IgD-negative memory B cell (primary cell): ENCODE results near the gene LY6G6D. TPM values are rescaled to one million over a fixed set of nuclear protein-coding genes. Genes with fewer than 3 reads are reported as not detected.
A peak's percentile ranks its signal among the peaks of the same experiment; 100 is the strongest.

ENCODE experiments used
- H3K27ac Mint-ChIP-seq, 3 donors: one replicate each; pipeline ENCODE4 v1.8.0; 2020 to 2022; ENCODE audit warnings: mild to moderate bottlenecking in 3 of 3, mixed read lengths in 3 of 3, moderate library complexity in 1 of 3
- H3K27me3 Mint-ChIP-seq: one replicate; pipeline ENCODE4 v1.8.0; 2021; ENCODE audit warnings: mixed read lengths
- H3K36me3 Mint-ChIP-seq: one replicate; pipeline ENCODE4 v1.8.0; 2020; ENCODE audit warnings: mild to moderate bottlenecking, mixed read lengths
- H3K4me1 Mint-ChIP-seq, 3 donors: one replicate each; pipeline ENCODE4 v1.8.0; 2020 to 2022; ENCODE audit warnings: mixed read lengths in 3 of 3, mild to moderate bottlenecking in 1 of 3
- H3K4me3 Mint-ChIP-seq, 4 donors: one replicate each; pipeline ENCODE4 v1.8.0; 2020 to 2022; ENCODE audit warnings: mild to moderate bottlenecking in 4 of 4, mixed read lengths in 4 of 4, moderate library complexity in 3 of 4
- H3K9me3 Mint-ChIP-seq, 3 donors: one replicate each; pipeline ENCODE4 v1.8.0; 2020 to 2021; ENCODE audit warnings: mixed read lengths in 3 of 3, mild to moderate bottlenecking in 1 of 3
- polyA plus RNA-seq: library from polyadenylated mRNA; unstranded; fragments of 300-500 nt; fragmentation: Illumina TruSeq; gene quantifications from one replicate; pipeline ENCODE4 v1.2.3, GENCODE V29; 2021

The LY6G6D gene, protein sequence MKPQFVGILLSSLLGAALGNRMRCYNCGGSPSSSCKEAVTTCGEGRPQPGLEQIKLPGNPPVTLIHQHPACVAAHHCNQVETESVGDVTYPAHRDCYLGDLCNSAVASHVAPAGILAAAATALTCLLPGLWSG
- not detected for polyA plus RNA-seq

DNA sequence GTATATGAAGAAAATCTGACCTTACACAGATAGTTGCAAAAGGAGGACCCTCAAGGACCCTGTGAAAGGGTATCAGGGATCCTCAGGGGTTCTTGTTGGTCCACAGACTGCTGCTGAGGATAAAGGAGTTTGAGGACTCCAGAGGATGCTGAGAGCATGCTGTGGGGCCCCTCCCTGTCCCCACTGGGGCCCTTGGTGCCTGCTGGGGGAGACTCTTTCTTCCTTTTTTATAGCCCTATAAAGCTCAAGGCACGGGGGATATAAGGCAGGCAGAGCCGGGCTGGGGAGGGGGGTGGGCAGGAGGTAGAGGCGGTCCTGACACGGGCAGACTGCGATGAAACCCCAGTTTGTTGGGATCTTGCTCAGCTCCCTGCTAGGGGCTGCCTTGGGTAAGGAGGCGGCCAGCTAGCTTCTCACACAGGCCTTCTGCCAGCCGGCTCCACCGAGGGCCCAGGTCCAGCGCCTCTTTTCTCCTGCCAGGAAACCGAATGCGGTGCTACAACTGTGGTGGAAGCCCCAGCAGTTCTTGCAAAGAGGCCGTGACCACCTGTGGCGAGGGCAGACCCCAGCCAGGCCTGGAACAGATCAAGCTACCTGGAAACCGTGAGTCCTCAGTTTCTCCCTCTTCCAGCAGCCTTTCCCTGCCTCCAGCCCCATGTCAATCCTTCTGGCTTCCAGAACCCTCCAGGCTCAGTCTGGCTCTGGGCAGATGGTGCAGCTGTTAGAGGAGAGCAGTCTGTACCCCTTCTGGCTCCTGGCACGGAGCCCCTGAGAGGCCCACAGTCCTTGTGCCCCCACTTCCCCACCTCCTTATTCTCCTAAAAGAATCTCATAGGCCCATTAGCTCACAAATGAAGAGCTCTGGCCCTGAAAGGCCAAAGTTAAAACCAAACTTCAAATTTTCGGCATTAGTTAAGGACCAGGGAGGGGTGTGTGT, at the start of gene LY6G6D:
Gene LY6G6D, plus strand, starts transcription at position 327 of the 937 bp plus-strand sequence. Its CDS starts 8 bp downstream, at position 335.
- Mint-ChIP-seq H3K4me3 (no peak within 1 kb of the TSS), H3K9me3 (no peaks in the 10 kb centered on the region), H3K4me1 (peaks cover 9 to 19% (median 18%) of the 10 kb centered on the region in 3 donors), H3K27ac (no peak within 1 kb of the TSS), H3K27me3 (peaks cover 6% of the 10 kb centered on the region), H3K36me3 (peaks cover 3% of the 10 kb centered on the region)

DNA sequence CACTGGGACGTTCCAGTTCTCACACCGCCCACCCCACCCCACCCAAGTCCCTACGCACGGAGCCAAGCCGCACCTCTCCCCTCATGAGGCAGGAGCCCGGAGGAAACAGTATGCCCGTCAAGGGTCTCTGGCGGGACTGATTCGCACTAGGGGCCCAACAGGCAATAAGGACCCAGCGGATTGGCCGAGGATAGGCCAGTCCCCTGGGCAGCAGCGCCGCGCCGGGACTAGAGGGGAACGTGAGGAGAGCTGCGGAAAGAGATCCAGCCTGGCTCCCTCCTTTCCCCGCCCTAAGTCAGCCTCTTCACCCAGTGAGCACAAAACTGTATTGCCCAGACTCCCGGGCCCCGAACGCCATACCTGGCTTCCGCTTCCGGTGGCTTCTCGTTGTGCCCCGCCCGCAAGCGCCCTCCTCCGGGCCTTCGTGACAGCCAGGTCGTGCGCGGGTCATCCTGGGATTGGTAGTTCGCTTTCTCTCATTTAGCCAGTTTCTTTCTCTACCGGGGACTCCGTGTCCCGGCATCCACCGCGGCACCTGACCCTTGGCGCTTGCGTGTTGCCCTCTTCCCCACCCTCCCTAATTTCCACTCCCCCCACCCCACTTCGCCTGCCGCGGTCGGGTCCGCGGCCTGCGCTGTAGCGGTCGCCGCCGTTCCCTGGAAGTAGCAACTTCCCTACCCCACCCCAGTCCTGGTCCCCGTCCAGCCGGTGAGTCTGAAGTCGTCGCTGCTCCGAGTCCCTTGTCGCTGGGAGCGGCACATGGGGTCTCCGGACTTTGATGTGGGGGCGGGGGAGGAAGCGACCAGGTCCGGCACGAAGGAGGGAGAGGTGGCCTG, 49.4 kb upstream of the LY6G6D start, which contains the start of gene CSNK2B:
Gene CSNK2B, plus strand, starts transcription at position 580 of the 836 bp plus-strand sequence. CDS start 752 bp downstream, outside the sequence.
- no peaks in the 10 kb centered on the region for H3K9me3 Mint-ChIP-seq
- H3K4me3 Mint-ChIP-seq: peak within 1 kb of the TSS; percentile 92 to 98 (median 94)
- peaks cover 1% of the 10 kb centered on the region for H3K27me3 Mint-ChIP-seq
- peaks cover 21 to 50% (median 33%) of the 10 kb centered on the region in 3 donors for H3K4me1 Mint-ChIP-seq
- H3K36me3 Mint-ChIP-seq: no peaks in the 10 kb centered on the region
- H3K27ac Mint-ChIP-seq: peak within 1 kb of the TSS; percentile 92 to 99 (median 98)

DNA sequence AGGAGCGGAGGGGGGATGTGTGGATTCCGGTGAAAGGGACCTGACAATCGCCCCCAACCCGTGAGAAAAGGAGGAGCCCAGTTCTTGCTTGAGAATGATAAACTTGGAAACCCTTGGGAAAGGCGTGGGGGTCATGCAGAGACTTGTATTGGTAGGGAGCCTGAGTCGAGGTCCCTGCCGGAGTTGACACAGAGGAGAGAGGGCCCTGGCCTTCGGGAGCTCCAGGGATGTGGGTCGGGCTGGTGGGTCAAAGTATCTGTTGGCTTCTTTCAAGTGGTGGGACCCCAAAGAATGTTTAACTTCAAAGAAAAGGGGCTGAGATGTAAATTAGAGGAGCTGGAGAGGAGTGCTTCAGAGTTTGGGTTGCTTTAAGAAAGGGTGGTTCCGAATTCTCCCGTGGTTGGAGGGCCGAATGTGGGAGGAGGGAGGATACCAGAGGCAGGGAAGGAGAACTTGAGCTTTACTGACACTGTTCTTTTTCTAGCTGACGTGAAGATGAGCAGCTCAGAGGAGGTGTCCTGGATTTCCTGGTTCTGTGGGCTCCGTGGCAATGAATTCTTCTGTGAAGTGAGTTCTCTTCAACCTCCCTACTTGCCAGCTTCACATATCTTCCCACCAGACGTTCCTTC, 48.7 kb upstream of the LY6G6D start:
- H3K4me1 Mint-ChIP-seq: peaks cover 21 to 45% (median 28%) of the 10 kb centered on the region in 3 donors
- H3K9me3 Mint-ChIP-seq: no peaks in the 10 kb centered on the region
- peaks cover 1% of the 10 kb centered on the region for H3K27me3 Mint-ChIP-seq
- H3K27ac Mint-ChIP-seq: peak overlapping the region; percentile 92 to 99 (median 98)
- no peaks in the 10 kb centered on the region for H3K36me3 Mint-ChIP-seq
- peak overlapping the region; percentile 92 to 98 (median 94) for H3K4me3 Mint-ChIP-seq

GRCh38 chr6:31669676-31670075, 45.5 kb upstream of the LY6G6D start, which contains the start of gene LY6G5B:
TSS of gene LY6G5B (plus strand) at chr6:31669976. CDS start at chr6:31670951, 975 bp downstream.
- Mint-ChIP-seq H3K4me3 (peak within 1 kb of the TSS in 1 of 4 donors; percentile 43), H3K9me3 (no peaks in the 10 kb centered on the region), H3K27me3 (peaks cover 1% of the 10 kb centered on the region), H3K4me1 (peaks cover 13 to 24% (median 14%) of the 10 kb centered on the region in 3 donors), H3K36me3 (no peaks in the 10 kb centered on the region), H3K27ac (peak within 1 kb of the TSS in 2 of 3 donors; percentile 26 to 45)

GRCh38 chr6:31676322-31676903, 38.7 kb upstream of the LY6G6D start:
- H3K36me3 Mint-ChIP-seq: no peaks in the 10 kb centered on the region
- no peaks in the 10 kb centered on the region for H3K27me3 Mint-ChIP-seq
- no peak overlapping the region for H3K4me3 Mint-ChIP-seq
- no peaks in the 10 kb centered on the region for H3K9me3 Mint-ChIP-seq
- peak overlapping the region in 2 of 3 donors; percentile 1 to 4 for H3K27ac Mint-ChIP-seq
- peaks cover 22 to 32% (median 23%) of the 10 kb centered on the region in 3 donors for H3K4me1 Mint-ChIP-seq

DNA sequence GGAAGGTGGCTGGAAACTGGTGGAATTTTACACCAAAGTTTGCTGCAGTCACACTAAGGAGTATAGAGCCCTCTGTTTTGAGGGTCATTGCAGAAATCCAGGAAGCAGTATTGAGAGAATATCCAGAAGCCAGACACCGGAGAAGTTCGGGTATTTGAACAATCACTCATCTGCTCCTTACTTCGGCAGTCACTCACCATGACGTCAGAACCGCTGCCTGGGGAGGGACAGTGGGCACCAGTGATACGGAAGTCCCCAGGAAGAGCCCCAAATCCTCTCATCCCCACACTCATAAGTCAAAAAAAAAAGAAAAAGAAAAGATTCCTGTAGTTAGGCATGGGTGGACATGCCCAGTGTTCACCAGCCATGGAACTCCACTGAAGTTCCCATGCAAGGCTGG, 38.2 kb upstream of the LY6G6D start:
- H3K27ac Mint-ChIP-seq: peak overlapping the region in 1 of 3 donors; percentile 90
- H3K9me3 Mint-ChIP-seq: no peaks in the 10 kb centered on the region
- H3K36me3 Mint-ChIP-seq: no peaks in the 10 kb centered on the region
- no peak overlapping the region for H3K4me3 Mint-ChIP-seq
- peaks cover 23 to 34% (median 25%) of the 10 kb centered on the region in 3 donors for H3K4me1 Mint-ChIP-seq
- H3K27me3 Mint-ChIP-seq: no peaks in the 10 kb centered on the region

DNA sequence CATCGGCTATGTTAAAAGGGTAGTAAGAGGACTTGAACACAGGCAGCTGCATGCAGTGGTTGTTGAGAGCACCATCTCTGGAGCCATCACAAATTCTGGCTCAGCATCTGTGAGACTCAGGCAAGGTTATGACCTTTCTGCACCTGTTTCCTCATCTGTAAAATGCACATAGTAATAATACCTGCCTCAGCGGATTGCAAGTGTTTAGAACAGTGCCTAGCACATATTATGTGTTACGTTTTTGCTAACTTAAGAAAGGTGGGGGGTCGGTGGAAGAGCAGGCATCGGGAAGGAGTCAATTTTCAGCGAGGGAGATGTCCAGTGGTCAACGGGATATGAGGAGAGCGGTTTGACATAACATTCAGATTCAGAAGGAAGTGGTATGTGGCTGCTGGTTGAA, 37.2 kb upstream of the LY6G6D start:
- H3K9me3 Mint-ChIP-seq: no peaks in the 10 kb centered on the region
- H3K4me1 Mint-ChIP-seq: peaks cover 23 to 32% (median 25%) of the 10 kb centered on the region in 3 donors
- no peaks in the 10 kb centered on the region for H3K27me3 Mint-ChIP-seq
- no peaks in the 10 kb centered on the region for H3K36me3 Mint-ChIP-seq
- H3K4me3 Mint-ChIP-seq: no peak overlapping the region
- H3K27ac Mint-ChIP-seq: peak overlapping the region in 1 of 3 donors; percentile 27

GRCh38 chr6:31680226-31681134, 34.7 kb upstream of the LY6G6D start, which contains the start of gene LY6G5C:
TSS of gene LY6G5C (minus strand) at chr6:31681067. CDS start at chr6:31680373, 694 bp downstream.
- Mint-ChIP-seq H3K27me3 (no peaks in the 10 kb centered on the region), H3K36me3 (no peaks in the 10 kb centered on the region), H3K27ac (peak within 1 kb of the TSS; percentile 10 to 78 (median 15)), H3K4me1 (peaks cover 23 to 30% (median 25%) of the 10 kb centered on the region in 3 donors), H3K9me3 (no peaks in the 10 kb centered on the region), H3K4me3 (peak within 1 kb of the TSS; percentile 41 to 91 (median 78))

- Mint-ChIP-seq H3K36me3 (no peaks in the 10 kb centered on the region), H3K9me3 (no peaks in the 10 kb centered on the region), H3K4me3 (peak overlapping the region; percentile 41 to 91 (median 78)), H3K27me3 (no peaks in the 10 kb centered on the region), H3K27ac (peak overlapping the region; percentile 9 to 35 (median 15)), H3K4me1 (peaks cover 21 to 27% (median 24%) of the 10 kb centered on the region in 3 donors)
Observed at GRCh38 chr6:31681135-31681671, 33.9 kb upstream of the LY6G6D start.

DNA sequence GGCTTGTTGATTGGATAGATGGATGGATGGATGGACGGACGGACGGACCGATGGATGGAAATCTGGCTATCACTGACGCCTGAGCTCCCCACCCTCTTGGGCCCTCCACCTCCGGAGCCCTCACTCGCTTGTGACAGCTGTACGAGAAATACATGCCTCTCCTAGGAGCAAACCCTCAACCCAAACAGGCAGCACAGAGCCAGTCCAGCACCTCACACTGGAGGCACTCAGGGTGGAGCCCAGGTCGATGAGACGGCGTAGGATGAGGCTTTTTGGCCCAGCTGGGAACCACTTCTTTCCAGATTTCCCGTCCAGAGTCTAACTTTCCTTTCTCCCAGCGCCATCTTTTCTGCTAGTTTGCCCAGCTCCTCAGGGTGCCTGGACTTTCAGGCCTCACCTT, 31.6 kb upstream of the LY6G6D start:
- Mint-ChIP-seq H3K27ac (no peak overlapping the region), H3K4me3 (peak overlapping the region in 1 of 4 donors; percentile 74), H3K4me1 (peaks cover 5 to 18% (median 13%) of the 10 kb centered on the region in 3 donors), H3K9me3 (no peaks in the 10 kb centered on the region), H3K27me3 (no peaks in the 10 kb centered on the region), H3K36me3 (no peaks in the 10 kb centered on the region)

GRCh38 chr6:31686483-31686882, 28.7 kb upstream of the LY6G6D start:
- Mint-ChIP-seq H3K36me3 (no peaks in the 10 kb centered on the region), H3K27me3 (no peaks in the 10 kb centered on the region), H3K4me3 (no peak overlapping the region), H3K9me3 (no peaks in the 10 kb centered on the region), H3K27ac (peak overlapping the region in 1 of 3 donors; percentile 34), H3K4me1 (peaks cover 8 to 20% (median 19%) of the 10 kb centered on the region in 3 donors)

GRCh38 chr6:31687321-31687720, 27.8 kb upstream of the LY6G6D start:
- H3K27ac Mint-ChIP-seq: no peak overlapping the region
- no peaks in the 10 kb centered on the region for H3K36me3 Mint-ChIP-seq
- no peaks in the 10 kb centered on the region for H3K9me3 Mint-ChIP-seq
- peaks cover 8 to 19% (median 17%) of the 10 kb centered on the region in 3 donors for H3K4me1 Mint-ChIP-seq
- no peaks in the 10 kb centered on the region for H3K27me3 Mint-ChIP-seq
- H3K4me3 Mint-ChIP-seq: no peak overlapping the region
